Skin epidermis (tissue), 12 donors: ENCODE results near the gene ZNRF4.

Experiments used
- H3K27ac ChIP-seq, 21 experiments: fragments of 200-600 bp; sonication (generic) in 11 of 21; one replicate each; pipeline ENCODE4 v1.5.0; 2020; ENCODE audit warnings: mild to moderate bottlenecking in 3 of 21, inconsistent platforms in 2 of 21, moderate library complexity in 2 of 21
- H3K4me3 ChIP-seq, 7 experiments: fragments of 200-600 bp; sonication (generic) in 2 of 7; one replicate each; pipeline ENCODE4 v1.5.0; 2020; ENCODE audit warnings: inconsistent platforms in 2 of 7, mild to moderate bottlenecking in 2 of 7, moderate library complexity in 1 of 7

ZNRF4 gene

GRCh38 chr19:5494773-5495172 is 39.6 kb downstream of the ZNRF4 start:
- no peak overlapping the region for H3K27ac ChIP-seq
- H3K4me3 ChIP-seq = no peak overlapping the region

- Histone ChIP-seq H3K4me3 (no peak overlapping the region), H3K27ac (no peak overlapping the region)
Measured at GRCh38 chr19:5495792-5496191, 40.6 kb downstream of the ZNRF4 start.

GRCh38 chr19:5497297-5497696 is 42.1 kb downstream of the ZNRF4 start:
- Histone ChIP-seq H3K27ac (no peak overlapping the region), H3K4me3 (no peak overlapping the region)

- no peak overlapping the region for H3K4me3 ChIP-seq
- H3K27ac ChIP-seq = no peak overlapping the region
Measured at GRCh38 chr19:5498830-5499550, 43.8 kb downstream of the ZNRF4 start.

GRCh38 chr19:5501907-5502306 is 46.7 kb downstream of the ZNRF4 start:
- Histone ChIP-seq H3K4me3 (no peak overlapping the region), H3K27ac (no peak overlapping the region)

- no peak overlapping the region for H3K4me3 ChIP-seq
Measured at GRCh38 chr19:5503598-5503997, 48.4 kb downstream of the ZNRF4 start.

GRCh38 chr19:5504114-5504513 is 48.9 kb downstream of the ZNRF4 start:
- Histone ChIP-seq H3K4me3 (no peak overlapping the region), H3K27ac (no peak overlapping the region)

More at GRCh38 chr19:5503598-5503997, 48.4 kb downstream of the ZNRF4 start:
- H3K27ac ChIP-seq = no peak overlapping the region
